Activated CD8-positive, alpha-beta memory T cell treated with anti-CD3 and anti-CD28 coated beads, Interleukin-2, amount 50 U/mL, for 4 hours (primary cell): ENCODE measurements around the gene CAMKMT.

ENCODE experiments used
- DNase-seq: peaks from one replicate; pipeline ENCODE4 v3.0.0-alpha.2; 2020

The CAMKMT gene

GRCh38 chr2:44751754-44752479 is 390.2 kb downstream of the CAMKMT start:
- no peak for DNase-seq

GRCh38 chr2:44752761-44753160 is 391.0 kb downstream of the CAMKMT start:
- no peak for DNase-seq

GRCh38 chr2:44753552-44754285 is 392.0 kb downstream of the CAMKMT start:
- no peak for DNase-seq

- no peak for DNase-seq
Observed at GRCh38 chr2:44758591-44758990, 396.8 kb downstream of the CAMKMT start.

GRCh38 chr2:44759823-44760222 is 398.1 kb downstream of the CAMKMT start:
- no peak for DNase-seq

GRCh38 chr2:44763275-44763782 is 401.6 kb downstream of the CAMKMT start:
- no peak for DNase-seq

GRCh38 chr2:44766220-44766619 is 404.5 kb downstream of the CAMKMT start:
- no peak for DNase-seq

- no peak for DNase-seq
Observed at GRCh38 chr2:44766777-44767176, 405.0 kb downstream of the CAMKMT start.

- DNase-seq: no peak
Observed at GRCh38 chr2:44767691-44768090, 405.9 kb downstream of the CAMKMT start.

- DNase-seq: no peak
Observed at GRCh38 chr2:44768438-44769236, 406.9 kb downstream of the CAMKMT start.

GRCh38 chr2:44769349-44770011 is 407.7 kb downstream of the CAMKMT start:
- no peak for DNase-seq

GRCh38 chr2:44770221-44771195 is 408.8 kb downstream of the CAMKMT start:
- no peak for DNase-seq

- DNase-seq: no peak
Observed at GRCh38 chr2:44771522-44771921, 409.8 kb downstream of the CAMKMT start.

GRCh38 chr2:44772131-44772530 is 410.4 kb downstream of the CAMKMT start:
- DNase-seq: no peak

GRCh38 chr2:44772669-44773378 is 411.1 kb downstream of the CAMKMT start:
- no peak for DNase-seq

- DNase-seq: no peak
Observed at GRCh38 chr2:44774826-44775492, 413.2 kb downstream of the CAMKMT start.

GRCh38 chr2:44777036-44777435 is 415.3 kb downstream of the CAMKMT start:
- no peak for DNase-seq

GRCh38 chr2:44777537-44777936 is 415.8 kb downstream of the CAMKMT start:
- DNase-seq: no peak

GRCh38 chr2:44778221-44778654 is 416.5 kb downstream of the CAMKMT start:
- no peak for DNase-seq
